ENCODE measurements around the gene P2RX7.
"Not testable (repeated sequence)": the region's sequence is repeated elsewhere in the genome, so short reads cannot be mapped to it uniquely, and the experiment has no call there.

P2RX7 gene

DNA sequence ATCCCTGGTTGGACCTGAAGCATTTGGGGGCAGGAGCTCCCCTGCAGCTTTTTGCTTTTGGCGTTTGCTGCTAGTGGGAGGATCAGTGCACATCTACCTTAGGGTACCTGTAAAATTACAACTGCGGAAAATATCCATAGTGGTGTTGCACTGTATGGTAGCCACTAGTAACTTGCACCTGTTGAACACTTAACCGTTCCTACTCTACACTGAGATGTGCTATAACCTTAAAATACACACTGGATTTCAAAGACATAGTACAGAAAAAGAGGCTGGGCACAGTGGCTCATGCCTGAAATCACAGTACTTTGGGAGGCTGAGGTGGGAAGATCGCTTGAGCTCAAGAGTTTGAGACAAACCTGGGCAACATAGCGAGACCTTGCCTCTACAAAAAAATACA, 80.2 kb downstream of the P2RX7 start:
- DNase-seq, result no peak

DNA sequence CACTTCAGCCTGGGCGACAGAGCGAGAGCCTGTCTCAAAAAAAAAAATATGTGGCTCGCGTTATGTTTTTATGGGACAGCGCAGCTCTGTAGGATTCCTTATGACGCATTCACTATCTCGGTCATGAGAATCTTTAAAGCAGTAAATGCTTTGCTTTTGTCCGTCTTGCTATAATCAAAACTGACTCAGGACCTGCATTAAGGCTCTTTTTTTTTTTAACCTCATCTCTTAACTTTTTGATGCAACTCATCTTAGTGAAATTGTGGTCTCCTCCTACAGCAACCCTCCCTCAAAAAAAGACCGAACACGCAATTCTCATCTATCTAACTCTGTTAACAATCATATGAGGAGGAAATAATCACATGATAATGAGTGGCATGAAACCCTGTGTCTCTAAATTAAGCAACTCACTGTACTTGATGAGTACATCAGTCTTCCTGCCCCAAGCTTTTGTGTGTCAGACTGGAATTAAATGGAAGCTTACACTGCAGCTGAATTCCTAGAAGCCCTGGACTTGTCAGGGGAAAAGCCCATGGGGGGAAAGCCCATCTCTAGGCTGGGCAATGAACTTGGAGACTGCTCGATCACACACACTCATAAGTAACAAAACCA, 81.6 kb downstream of the P2RX7 start:
- no peak for DNase-seq

DNA sequence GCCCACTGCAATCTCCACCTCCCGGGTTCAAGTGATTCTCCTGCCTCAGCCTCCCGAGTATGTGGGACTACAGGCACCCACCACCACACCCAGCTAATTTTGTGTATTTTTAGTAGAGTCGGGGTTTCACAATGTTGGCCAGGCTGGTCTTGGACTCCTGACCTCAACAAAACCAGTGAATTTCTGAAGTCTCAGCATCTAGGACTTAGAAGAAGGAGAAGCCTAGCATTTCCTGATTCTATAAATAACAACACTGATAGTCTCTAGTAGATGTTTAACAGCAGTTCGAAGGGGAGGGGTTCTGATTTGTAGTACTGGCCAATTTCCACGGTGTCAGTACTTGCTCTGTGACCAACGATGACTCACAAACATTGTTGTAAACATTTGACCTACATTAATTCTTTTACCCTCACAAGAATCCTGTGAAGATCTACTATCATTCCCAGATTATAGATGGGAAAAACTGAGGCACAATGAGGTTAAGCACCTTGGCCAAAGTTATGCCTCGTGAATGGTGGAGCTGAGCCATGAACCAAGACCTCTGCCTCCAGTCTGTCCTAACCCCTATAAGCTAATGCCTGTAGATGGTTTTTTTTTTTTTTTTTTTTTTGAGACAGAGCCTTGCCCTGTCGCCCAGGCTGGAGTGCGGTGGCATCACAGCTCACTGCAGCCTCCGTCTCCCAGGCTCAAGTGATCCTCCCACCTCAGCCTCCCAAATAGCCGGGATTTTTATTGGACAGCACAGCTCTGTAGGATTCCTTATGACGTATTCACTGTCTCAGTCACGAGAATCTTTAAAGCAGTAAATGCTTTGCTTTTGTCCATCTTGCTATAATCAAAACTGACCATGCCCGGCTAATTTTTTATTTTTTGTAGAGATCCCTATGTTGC, 82.4 kb downstream of the P2RX7 start:
- DNase-seq, result no peak

DNA sequence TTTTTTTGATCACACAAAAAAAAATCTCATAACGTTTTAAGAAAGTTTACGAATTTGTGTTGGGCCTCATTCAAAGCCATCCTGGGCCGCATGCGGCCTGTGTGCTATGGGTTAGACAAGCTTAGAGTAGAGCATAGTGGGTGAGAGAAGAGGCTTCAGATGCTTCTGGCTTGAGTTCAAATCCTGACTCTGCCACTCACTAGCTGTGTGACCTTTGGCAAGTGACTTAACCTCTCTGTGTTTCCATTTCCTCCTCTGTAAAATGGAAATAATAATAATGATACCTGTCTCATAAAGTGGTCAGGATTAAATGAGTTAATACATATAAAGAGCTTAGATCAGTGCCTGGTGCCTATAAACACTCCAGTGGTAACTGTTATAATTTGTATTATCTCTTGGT, 83.4 kb downstream of the P2RX7 start:
- DNase-seq, result no peak

DNA sequence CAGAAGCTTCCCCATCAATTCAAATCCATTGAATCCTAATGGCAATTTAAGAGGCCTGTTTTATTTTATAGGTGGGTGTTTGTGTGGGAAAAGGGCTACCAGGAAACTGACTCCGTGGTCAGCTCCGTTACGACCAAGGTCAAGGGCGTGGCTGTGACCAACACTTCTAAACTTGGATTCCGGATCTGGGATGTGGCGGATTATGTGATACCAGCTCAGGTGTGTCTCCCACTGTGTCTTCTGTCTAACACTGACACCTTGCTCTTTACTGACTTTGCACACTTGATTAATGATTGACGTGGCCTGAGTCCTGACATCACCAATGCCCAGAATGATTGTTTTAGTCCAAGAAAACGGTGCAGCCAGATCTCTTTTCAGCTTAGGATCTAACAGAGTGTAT, 84.4 kb downstream of the P2RX7 start:
- no peak for DNase-seq

DNA sequence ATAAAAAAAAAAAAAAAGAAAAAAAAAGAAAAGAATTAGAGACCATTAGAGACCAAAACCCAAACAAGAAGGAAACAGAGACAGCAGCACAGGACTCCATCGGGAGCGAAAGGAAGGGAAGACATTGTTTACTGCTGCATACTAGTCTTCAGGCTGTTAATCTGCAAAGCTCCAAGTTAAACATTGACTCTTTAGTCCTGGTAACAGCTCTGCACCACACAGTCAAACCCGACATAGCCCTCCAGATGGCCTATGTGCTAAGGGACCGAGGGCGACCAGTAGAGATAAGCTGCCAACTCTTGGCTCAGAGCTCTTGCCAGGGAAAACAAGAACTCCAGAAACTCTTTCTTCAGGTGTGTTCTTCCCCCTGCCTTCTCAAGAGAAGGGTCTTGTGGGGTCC, 85.1 kb downstream of the P2RX7 start:
- no peak for DNase-seq

- DNase-seq, result no peak
Observed at GRCh38 chr12:121218588-121219352, 86.1 kb downstream of the P2RX7 start.

DNA sequence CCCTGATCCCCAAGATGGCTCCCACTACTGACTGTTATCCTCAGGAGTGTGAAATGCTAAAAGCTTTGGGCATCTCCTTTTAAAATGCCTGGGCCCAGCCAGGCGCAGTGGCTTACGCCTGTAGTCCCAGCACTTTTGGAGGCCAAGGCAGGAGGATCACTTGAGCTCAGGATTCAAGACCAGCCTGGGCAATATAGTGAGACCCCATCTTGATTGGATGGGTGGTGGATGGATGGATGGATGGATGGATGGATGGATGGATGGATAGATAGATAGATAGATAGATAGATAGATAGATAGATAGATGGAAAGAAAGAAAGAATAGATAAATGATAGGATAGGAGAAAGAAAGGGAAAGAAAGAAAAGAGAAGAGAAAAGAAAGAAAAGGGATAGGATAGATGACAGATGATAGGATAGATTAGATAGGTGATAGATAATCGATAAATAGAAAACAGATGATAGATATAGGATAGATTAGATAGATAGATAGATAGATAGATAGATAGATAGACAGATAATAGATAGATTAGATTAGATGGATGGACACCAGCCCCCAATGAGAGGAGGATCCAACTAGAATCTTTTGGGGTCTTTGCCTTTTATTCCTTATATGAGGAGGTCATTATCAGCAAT, 86.8 kb downstream of the P2RX7 start:
- DNase-seq, result no peak

GRCh38 chr12:121222847-121223246, 90.2 kb downstream of the P2RX7 start:
- no peak for DNase-seq

GRCh38 chr12:121223292-121224285, 90.9 kb downstream of the P2RX7 start:
- no peak for DNase-seq

GRCh38 chr12:121224591-121224990, 91.9 kb downstream of the P2RX7 start:
- no peak for DNase-seq

- DNase-seq, result no peak
Observed at GRCh38 chr12:121226399-121226798, 93.7 kb downstream of the P2RX7 start.

DNA sequence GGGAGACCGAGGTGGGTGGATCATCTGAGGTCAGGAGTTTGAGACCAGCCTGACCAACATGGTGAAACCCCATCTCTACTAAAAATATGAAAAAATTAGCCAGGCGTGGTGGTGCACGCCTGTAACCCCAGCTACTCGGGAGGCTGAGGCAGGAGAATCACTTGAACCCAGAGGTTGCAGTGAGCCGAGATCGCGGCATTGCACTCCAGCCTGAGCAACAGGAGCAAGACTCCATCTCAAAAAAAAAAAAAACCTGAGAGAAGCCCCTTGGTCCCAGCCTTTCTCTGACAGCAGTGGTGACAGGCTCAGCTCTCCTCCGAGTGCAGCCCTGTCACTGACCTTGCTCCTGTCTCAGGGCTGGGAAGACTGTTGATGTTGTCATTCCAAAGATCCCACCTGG, 94.2 kb downstream of the P2RX7 start:
- not testable (repeated sequence) for DNase-seq

GRCh38 chr12:121227294-121227693, 94.6 kb downstream of the P2RX7 start:
- no peak for DNase-seq

GRCh38 chr12:121228919-121229665, 96.4 kb downstream of the P2RX7 start:
- DNase-seq, result no peak

GRCh38 chr12:121229826-121230537, 97.3 kb downstream of the P2RX7 start:
- peak; percentile 19 for DNase-seq

DNA sequence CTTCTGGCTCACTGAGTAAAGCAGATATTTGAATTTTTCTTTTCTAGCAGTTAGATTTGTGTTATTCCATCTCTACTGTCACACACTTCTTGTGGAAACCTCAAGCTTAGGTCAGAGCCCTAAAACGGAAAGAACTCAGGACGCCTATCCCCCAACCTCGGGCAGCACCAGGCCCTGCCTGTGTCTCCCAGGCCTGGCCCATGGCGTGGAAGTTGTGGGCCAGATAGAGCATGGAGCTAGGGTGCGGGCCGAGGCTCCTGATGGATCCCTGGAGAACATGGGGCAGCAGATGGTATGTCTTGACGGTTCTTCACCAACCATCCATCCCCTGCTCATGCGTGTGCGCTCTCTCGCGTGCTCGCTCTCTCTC, 97.8 kb downstream of the P2RX7 start:
- no peak for DNase-seq

GRCh38 chr12:121232163-121232562, 99.5 kb downstream of the P2RX7 start:
- DNase-seq, result no peak

GRCh38 chr12:121232977-121233627, 100.4 kb downstream of the P2RX7 start:
- no peak for DNase-seq

GRCh38 chr12:121233628-121234020, 100.9 kb downstream of the P2RX7 start:
- DNase-seq, result no peak

Measured in NCI-H1105 (cell line).